WTC11 (cell line): ENCODE results near the gene ETV6.

Experiments
- ATF1 ChIP-seq: sonication (generic); formaldehyde crosslinking; IDR thresholded peaks from 2 replicates; pipeline ENCODE4 v1.8.1; 2023; ENCODE audit warnings: mild to moderate bottlenecking, moderate library complexity, missing genetic modification reagents
- ATF2 ChIP-seq: sonication (generic); formaldehyde crosslinking; IDR thresholded peaks from 2 replicates; pipeline ENCODE4 v1.8.1; 2022; ENCODE audit warnings: low read depth, missing genetic modification reagents, borderline replicate concordance
- ATF3 ChIP-seq: sonication (generic); formaldehyde crosslinking; conservative IDR thresholded peaks from 2 replicates; pipeline ENCODE4 v1.8.1; 2022; ENCODE audit warnings: mild to moderate bottlenecking, missing genetic modification reagents
- CREB1 ChIP-seq: sonication (generic); formaldehyde crosslinking; IDR thresholded peaks from 2 replicates; pipeline ENCODE4 v1.8.0; 2023; ENCODE audit warnings: mild to moderate bottlenecking, missing genetic modification reagents
- CTCF ChIP-seq: fragments of 200-600 bp; IDR thresholded peaks from 2 replicates; pipeline ENCODE4 v1.8.0; 2022; ENCODE audit warnings: antibody characterized with exemption
- ESRRA ChIP-seq: sonication (generic); formaldehyde crosslinking; IDR thresholded peaks from 2 replicates; pipeline ENCODE4 v1.8.1; 2022; ENCODE audit warnings: mild to moderate bottlenecking, missing genetic modification reagents, borderline replicate concordance
- NFYB ChIP-seq: sonication (generic); formaldehyde crosslinking; conservative IDR thresholded peaks from 2 replicates; pipeline ENCODE4 v1.8.0; 2022; ENCODE audit warnings: low read depth, missing genetic modification reagents
- NR3C1 ChIP-seq: sonication (generic); formaldehyde crosslinking; conservative IDR thresholded peaks from 2 replicates; pipeline ENCODE4 v1.8.1; 2023; ENCODE audit warnings: low read depth, mild to moderate bottlenecking, missing genetic modification reagents
- TEAD4 ChIP-seq: sonication (generic); formaldehyde crosslinking; IDR thresholded peaks from 2 replicates; pipeline ENCODE4 v1.8.0; 2022; ENCODE audit warnings: mild to moderate bottlenecking, missing genetic modification reagents
- ZNF317 ChIP-seq: sonication (generic); formaldehyde crosslinking; IDR thresholded peaks from 2 replicates; pipeline ENCODE4 v1.8.1; 2023; ENCODE audit warnings: low read depth, mild to moderate bottlenecking, moderate library complexity, missing genetic modification reagents, borderline replicate concordance
- ZNF416 ChIP-seq: fragments of 250-450 bp; sonication (Bioruptor Pico); IDR thresholded peaks from 2 replicates; pipeline ENCODE4 v1.9.0; 2021; ENCODE audit warnings: mild to moderate bottlenecking, inconsistent platforms
- TF ChIP-seq, protein P1 (sequence below): sonication (generic); formaldehyde crosslinking; IDR thresholded peaks from 2 replicates; pipeline ENCODE4 v1.8.0; 2022; ENCODE audit warnings: mild to moderate bottlenecking, missing genetic modification reagents

GRCh38 chr12:11698729-11699128 lies 49.3 kb downstream of the ETV6 start:
- no peak for TF ChIP-seq CTCF
- TF ChIP-seq TEAD4 = no peak
- no peak for TF ChIP-seq NR3C1 (CRISPR knock-in tag)
- TF ChIP-seq ATF2 = no peak
- no peak for TF ChIP-seq ATF1 (CRISPR knock-in tag)
- TF ChIP-seq ESRRA (CRISPR knock-in tag) = no peak
- TF ChIP-seq, protein P1, sequence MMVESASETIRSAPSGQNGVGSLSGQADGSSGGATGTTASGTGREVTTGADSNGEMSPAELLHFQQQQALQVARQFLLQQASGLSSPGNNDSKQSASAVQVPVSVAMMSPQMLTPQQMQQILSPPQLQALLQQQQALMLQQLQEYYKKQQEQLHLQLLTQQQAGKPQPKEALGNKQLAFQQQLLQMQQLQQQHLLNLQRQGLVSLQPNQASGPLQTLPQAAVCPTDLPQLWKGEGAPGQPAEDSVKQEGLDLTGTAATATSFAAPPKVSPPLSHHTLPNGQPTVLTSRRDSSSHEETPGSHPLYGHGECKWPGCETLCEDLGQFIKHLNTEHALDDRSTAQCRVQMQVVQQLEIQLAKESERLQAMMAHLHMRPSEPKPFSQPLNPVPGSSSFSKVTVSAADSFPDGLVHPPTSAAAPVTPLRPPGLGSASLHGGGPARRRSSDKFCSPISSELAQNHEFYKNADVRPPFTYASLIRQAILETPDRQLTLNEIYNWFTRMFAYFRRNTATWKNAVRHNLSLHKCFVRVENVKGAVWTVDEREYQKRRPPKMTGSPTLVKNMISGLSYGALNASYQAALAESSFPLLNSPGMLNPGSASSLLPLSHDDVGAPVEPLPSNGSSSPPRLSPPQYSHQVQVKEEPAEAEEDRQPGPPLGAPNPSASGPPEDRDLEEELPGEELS = no peak
- TF ChIP-seq ZNF317 (CRISPR knock-in tag) = no peak
- no peak for TF ChIP-seq CREB1 (CRISPR knock-in tag)
- no peak for TF ChIP-seq NFYB (CRISPR knock-in tag)
- TF ChIP-seq ZNF416 = no peak
- TF ChIP-seq ATF3 (CRISPR knock-in tag) = no peak
